ENCODE measurements around the gene SLC35A3.

SLC35A3 gene

GRCh38 chr1:99992044-99992722 is 22.4 kb downstream of the SLC35A3 start:
- Histone ChIP-seq H3K79me2 (peaks cover 2% of the 10 kb centered on the region), H3K4me3 (ENCODE audit: low read depth, low read length) (no peak overlapping the region), H3K36me3 (ENCODE audit: control insufficient read depth, insufficient read depth, low read length) (no peaks in the 10 kb centered on the region), H3K9me3 (ENCODE audit: control insufficient read depth, low read length) (no peaks in the 10 kb centered on the region), H2AFZ (no peak overlapping the region), H3K4me2 (ENCODE audit: low read length) (no peak overlapping the region), H3K27ac (no peak overlapping the region), H3K4me1 (no peaks in the 10 kb centered on the region), H3K9ac (no peak overlapping the region), H3K27me3 (ENCODE audit: control insufficient read depth, insufficient read depth, low read length) (no peaks in the 10 kb centered on the region)
- no peak for TF ChIP-seq CTCF (IDR thresholded peaks at IDR 0.05)

GRCh38 chr1:99992760-99993467 is 23.1 kb downstream of the SLC35A3 start:
- H3K79me2 ChIP-seq = peaks cover 2% of the 10 kb centered on the region

GRCh38 chr1:99993468-99993845 is 23.7 kb downstream of the SLC35A3 start:
- Histone ChIP-seq H3K4me3 (ENCODE audit: low read depth, low read length) (no peak overlapping the region), H3K4me1 (no peaks in the 10 kb centered on the region), H3K79me2 (peaks cover 2% of the 10 kb centered on the region), H3K27ac (no peak overlapping the region), H3K27me3 (ENCODE audit: control insufficient read depth, insufficient read depth, low read length) (no peaks in the 10 kb centered on the region), H3K36me3 (ENCODE audit: control insufficient read depth, insufficient read depth, low read length) (no peaks in the 10 kb centered on the region), H3K4me2 (ENCODE audit: low read length) (peak overlapping the region; percentile 1), H3K9me3 (ENCODE audit: control insufficient read depth, low read length) (no peaks in the 10 kb centered on the region), H3K9ac (no peak overlapping the region), H2AFZ (no peak overlapping the region)
- no peak for TF ChIP-seq CTCF (IDR thresholded peaks at IDR 0.05)

More at GRCh38 chr1:99992760-99993467, 23.1 kb downstream of the SLC35A3 start:
- Histone ChIP-seq H3K4me2 (ENCODE audit: low read length) (peak overlapping the region; percentile 29), H3K27me3 (ENCODE audit: control insufficient read depth, insufficient read depth, low read length) (no peaks in the 10 kb centered on the region), H3K36me3 (ENCODE audit: control insufficient read depth, insufficient read depth, low read length) (no peaks in the 10 kb centered on the region), H3K9ac (no peak overlapping the region), H2AFZ (no peak overlapping the region), H3K4me3 (ENCODE audit: low read depth, low read length) (no peak overlapping the region), H3K9me3 (ENCODE audit: control insufficient read depth, low read length) (no peaks in the 10 kb centered on the region), H3K4me1 (no peaks in the 10 kb centered on the region), H3K27ac (no peak overlapping the region)
- TF ChIP-seq CTCF (IDR thresholded peaks at IDR 0.05) = no peak

GRCh38 chr1:99994496-99994895 is 24.7 kb downstream of the SLC35A3 start:
- no peak overlapping the region for H2AFZ ChIP-seq
- no peaks in the 10 kb centered on the region for H3K79me2 ChIP-seq
- H3K27me3 ChIP-seq (ENCODE audit: control insufficient read depth, insufficient read depth, low read length) = no peaks in the 10 kb centered on the region
- no peak for TF ChIP-seq CTCF (IDR thresholded peaks at IDR 0.05)
- no peak overlapping the region for H3K4me3 ChIP-seq (ENCODE audit: low read depth, low read length)
- no peaks in the 10 kb centered on the region for H3K4me1 ChIP-seq
- no peaks in the 10 kb centered on the region for H3K9me3 ChIP-seq (ENCODE audit: control insufficient read depth, low read length)
- no peak overlapping the region for H3K4me2 ChIP-seq (ENCODE audit: low read length)
- no peaks in the 10 kb centered on the region for H3K36me3 ChIP-seq (ENCODE audit: control insufficient read depth, insufficient read depth, low read length)
- no peak overlapping the region for H3K27ac ChIP-seq
- H3K9ac ChIP-seq = no peak overlapping the region

All from parathyroid adenoma (tissue), 2 donors.